ENCODE results near the gene CHCHD10. TPM values are rescaled to one million over a fixed set of nuclear protein-coding genes. Genes with fewer than 3 reads are reported as not detected.

Gene CHCHD10
- total and polyA plus RNA-seq, 2 of the 13 experiments (the other 11 are each of a cell fraction or from before 2014, with no cell fraction given) = 37.0 to 62.8 TPM

GRCh38 chr22:23786752-23787599, 19.2 kb upstream of the CHCHD10 start, which contains the start of gene SMARCB1 (continued):
- no peak for TF ChIP-seq PRDM15 (CRISPR knock-in tag; IDR thresholded peaks at IDR 0.05)
- no peak for TF ChIP-seq CREBL2 (CRISPR knock-in tag; IDR thresholded peaks at IDR 0.05; ENCODE audit: borderline replicate concordance)
- TF ChIP-seq CERS6 (CRISPR knock-in tag; IDR thresholded peaks at IDR 0.05) = no peak
- TF ChIP-seq TEAD2 (CRISPR knock-in tag; IDR thresholded peaks at IDR 0.05) = no peak
- no peak for TF ChIP-seq ETV6 (CRISPR knock-in tag; conservative IDR thresholded peaks at IDR 0.05)
- TF ChIP-seq FIP1L1 (IDR thresholded peaks at IDR 0.05; ENCODE audit: borderline replicate concordance, insufficient read depth, low read depth, low read length) = no peak
- no peak for TF ChIP-seq ZNF605 (CRISPR knock-in tag; IDR thresholded peaks at IDR 0.05)
- no peak for TF ChIP-seq ZNF160 (CRISPR knock-in tag; IDR thresholded peaks at IDR 0.05)
- TF ChIP-seq NR2C2 (CRISPR knock-in tag; IDR thresholded peaks at IDR 0.05; ENCODE audit: borderline replicate concordance) = 0 out of 2 replicates have a peak, but pooled peaks have one; percentile 19
- TF ChIP-seq NFKB2 (CRISPR knock-in tag; IDR thresholded peaks at IDR 0.05; ENCODE audit: borderline replicate concordance) = no peak
- no peak; the same call in 1 of the 2 replicates for TF ChIP-seq GLI4 (CRISPR knock-in tag; IDR thresholded peaks at IDR 0.05; ENCODE audit: borderline replicate concordance)
- TF ChIP-seq NFKBIZ (CRISPR knock-in tag; IDR thresholded peaks at IDR 0.05) = no peak
- no peak for TF ChIP-seq PAF1 (CRISPR knock-in tag; IDR thresholded peaks at IDR 0.05)
- TF ChIP-seq ZNF264 (CRISPR knock-in tag; IDR thresholded peaks at IDR 0.05) = 0 out of 2 replicates have a peak, but pooled peaks have one; percentile 23
- no peak for TF ChIP-seq ATM (IDR thresholded peaks at IDR 0.05; ENCODE audit: borderline replicate concordance)
